ENCODE data around the gene LMOD1. TPM values are rescaled to one million over a fixed set of nuclear protein-coding genes. Genes with fewer than 3 reads are reported as not detected.

The LMOD1 gene
- total and polyA plus RNA-seq, 2 donors (not counting 3 experiments of a cell fraction or from before 2014, with no cell fraction given) = 0.19 to 0.33 TPM

DNA sequence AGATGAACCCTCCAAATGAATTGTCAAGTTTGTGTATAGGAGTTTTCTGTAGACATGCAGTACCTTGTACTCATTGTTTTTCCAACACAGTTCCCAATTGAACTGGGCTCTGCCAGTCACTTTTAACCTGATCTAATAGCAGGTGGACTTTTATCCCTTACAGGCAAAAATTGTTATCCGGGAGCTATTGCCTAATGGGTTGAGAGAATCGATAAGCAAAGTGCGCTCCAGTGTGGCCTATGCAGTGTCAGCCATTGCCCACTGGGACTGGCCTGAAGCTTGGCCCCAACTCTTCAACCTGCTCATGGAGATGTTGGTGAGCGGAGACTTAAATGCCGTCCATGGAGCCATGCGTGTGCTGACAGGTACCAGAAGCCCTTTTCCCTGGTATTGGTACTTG, 98.1 kb downstream of the LMOD1 start:
- POLR2A ChIA-PET = interaction anchor here (1.1 to 1.5 kb wide), 2 partner anchors 11 to 19 kb away, joined by 3 to 4 read pairs; no protein-coding TSS in a partner anchor
- intact Hi-C loops (cut with micrococcal nuclease) = no loop called here

GRCh38 chr1:201847150-201847549, 99.2 kb downstream of the LMOD1 start:
- H3K9me3 ChIP-seq (replicated peaks; ENCODE audit: control insufficient read depth, insufficient read depth, low read length) = no peaks in the 10 kb centered on the region
- no peak overlapping the region for H3K4me3 ChIP-seq (replicated peaks in 1 of 3; ENCODE audit: insufficient read depth in 1 of 3, low read depth in 1 of 3, low read length in 3 of 3)
- no peak for TF ChIP-seq EZH2 (IDR thresholded peaks at IDR 0.05; ENCODE audit: borderline replicate concordance, low read depth, low read length, severe bottlenecking)
- no peak for TF ChIP-seq MYC (IDR thresholded peaks at IDR 0.05; ENCODE audit: low read depth, low read length)
- TF ChIP-seq FOS (IDR thresholded peaks at IDR 0.05; ENCODE audit: borderline replicate concordance, insufficient read depth, low read length) = no peak
- TF ChIP-seq POLR2A (IDR thresholded peaks at IDR 0.05; ENCODE audit: low read depth, low read length) = no peak
- TF ChIP-seq, protein P1, sequence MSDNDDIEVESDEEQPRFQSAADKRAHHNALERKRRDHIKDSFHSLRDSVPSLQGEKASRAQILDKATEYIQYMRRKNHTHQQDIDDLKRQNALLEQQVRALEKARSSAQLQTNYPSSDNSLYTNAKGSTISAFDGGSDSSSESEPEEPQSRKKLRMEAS (IDR thresholded peaks at IDR 0.05; ENCODE audit: insufficient read depth, insufficient read length) = no peak
- TF ChIP-seq JUN (IDR thresholded peaks at IDR 0.05; ENCODE audit: borderline replicate concordance, insufficient read depth, insufficient read length, low read depth) = no peak
- no peak for TF ChIP-seq GATA2 (IDR thresholded peaks at IDR 0.05; ENCODE audit: insufficient read depth, insufficient read length, low read depth, low read length)
- TF ChIP-seq POLR2AphosphoS5 (IDR thresholded peaks at IDR 0.05; ENCODE audit: insufficient read depth, low read depth, low read length) = no peak
- no peak for TF ChIP-seq CTCF (IDR thresholded peaks at IDR 0.05; ENCODE audit: extremely low read depth in 1 of 2, insufficient read depth in 1 of 2, low read depth in 1 of 2, low read length in 2 of 2)
- peaks cover 6 to 10% of the 10 kb centered on the region in 2 experiments for H3K36me3 ChIP-seq (ENCODE audit: control insufficient read depth in 2 of 2, extremely low read depth in 1 of 2, insufficient read depth in 2 of 2, low read length in 2 of 2)
- BruUV-seq (replicated peaks) = no TSS peak
- DNase-seq (ENCODE audit: low read depth, low spot score) (no peak), FAIRE-seq (no peak)
- no peak overlapping the region for H3K27ac ChIP-seq (ENCODE audit: insufficient read depth, low read depth, low read length)
- H3K4me2 ChIP-seq (ENCODE audit: insufficient read depth, low read length) = no peak overlapping the region
- no peaks in the 10 kb centered on the region for H4K20me1 ChIP-seq (replicated peaks; ENCODE audit: control insufficient read depth, extremely low read depth, insufficient read depth, low read length)
- peaks cover 45% of the 10 kb centered on the region for H3K4me1 ChIP-seq (ENCODE audit: control insufficient read depth, extremely low read depth, insufficient read depth, low read length)
- H3K27me3 ChIP-seq (ENCODE audit: control insufficient read depth in 2 of 2, insufficient read depth in 2 of 2, low read length in 2 of 2) = no peaks in the 10 kb centered on the region
- dilution Hi-C loops (cut with MboI; ENCODE audit: extremely low pct_ligation_motif_present, low sequenced_read_pairs) = no loop called here
- CTCF ChIA-PET = interaction anchor here (0.7 to 5.3 kb wide), 4 partner anchors 10 to 48 kb away, joined by 3 to 49 read pairs (median 8); partner anchors contain the start of gene IPO9
- no peak overlapping the region for H3K9ac ChIP-seq (replicated peaks; ENCODE audit: extremely low read depth, insufficient read depth, low read length)
- POLR2A ChIA-PET = no interaction called here
- H3K9me1 ChIP-seq (replicated peaks; ENCODE audit: control insufficient read depth, extremely low read depth, insufficient read depth, low read length) = no peaks in the 10 kb centered on the region
- peaks cover 63% of the 10 kb centered on the region for H3K79me2 ChIP-seq (ENCODE audit: control insufficient read depth, insufficient read depth, low read length)
- H2AFZ ChIP-seq (ENCODE audit: low read depth, low read length) = no peak overlapping the region
- intact Hi-C loops (cut with micrococcal nuclease) = no loop called here

More for the DNA sequence above, 98.1 kb downstream of the LMOD1 start:
- Histone ChIP-seq H3K9me3 (replicated peaks; ENCODE audit: control insufficient read depth, insufficient read depth, low read length) (no peaks in the 10 kb centered on the region), H2AFZ (ENCODE audit: low read depth, low read length) (no peak overlapping the region), H3K4me1 (ENCODE audit: control insufficient read depth, extremely low read depth, insufficient read depth, low read length) (peaks cover 49% of the 10 kb centered on the region), H3K27me3 (ENCODE audit: control insufficient read depth in 2 of 2, insufficient read depth in 2 of 2, low read length in 2 of 2) (no peaks in the 10 kb centered on the region), H3K4me3 (replicated peaks in 1 of 3; ENCODE audit: insufficient read depth in 1 of 3, low read depth in 1 of 3, low read length in 3 of 3) (no peak overlapping the region), H3K79me2 (ENCODE audit: control insufficient read depth, insufficient read depth, low read length) (peaks cover 54% of the 10 kb centered on the region), H4K20me1 (replicated peaks; ENCODE audit: control insufficient read depth, extremely low read depth, insufficient read depth, low read length) (no peaks in the 10 kb centered on the region), H3K36me3 (ENCODE audit: control insufficient read depth in 2 of 2, extremely low read depth in 1 of 2, insufficient read depth in 2 of 2, low read length in 2 of 2) (peaks cover 14 to 20% of the 10 kb centered on the region in 2 experiments), H3K27ac (ENCODE audit: insufficient read depth, low read depth, low read length) (no peak overlapping the region), H3K9me1 (replicated peaks; ENCODE audit: control insufficient read depth, extremely low read depth, insufficient read depth, low read length) (no peaks in the 10 kb centered on the region), H3K4me2 (ENCODE audit: insufficient read depth, low read length) (no peak overlapping the region), H3K9ac (replicated peaks; ENCODE audit: extremely low read depth, insufficient read depth, low read length) (no peak overlapping the region)
- CTCF ChIA-PET = interaction anchor here (0.7 to 5.3 kb wide), 9 partner anchors 10 to 125 kb away, joined by 3 to 49 read pairs (median 3); partner anchors contain the start of gene IPO9
- no peak for FAIRE-seq
- TF ChIP-seq FOS (IDR thresholded peaks at IDR 0.05; ENCODE audit: borderline replicate concordance, insufficient read depth, low read length) = no peak
- BruUV-seq (replicated peaks) = no TSS peak
- dilution Hi-C loops (cut with MboI; ENCODE audit: extremely low pct_ligation_motif_present, low sequenced_read_pairs) = no loop called here
- DNase-seq (ENCODE audit: low read depth, low spot score) = no peak

All from endothelial cell of umbilical vein (primary cell).